Testis (tissue), 2 donors: ENCODE data around the gene UBE2QL1.

ENCODE experiments used
- POLR2A ChIP-seq: fragments of 450-650 bp; IDR thresholded peaks from one replicate; pipeline ENCODE4 v1.6.1; 2017; ENCODE audit warnings: antibody characterized with exemption, mild to moderate bottlenecking, moderate library complexity
- TF ChIP-seq, protein P1 (sequence below), 3 experiments: fragments of 450-650 bp in 2 of 3; fragments of 200-600 bp in 1 of 3; sonication (generic) in 1 of 3; IDR thresholded peaks; one replicate each; pipeline ENCODE4 v1.5.1; 2016 to 2019; ENCODE audit warnings: antibody characterized with exemption in 3 of 3, mild to moderate bottlenecking in 2 of 3, moderate library complexity in 1 of 3

DNA sequence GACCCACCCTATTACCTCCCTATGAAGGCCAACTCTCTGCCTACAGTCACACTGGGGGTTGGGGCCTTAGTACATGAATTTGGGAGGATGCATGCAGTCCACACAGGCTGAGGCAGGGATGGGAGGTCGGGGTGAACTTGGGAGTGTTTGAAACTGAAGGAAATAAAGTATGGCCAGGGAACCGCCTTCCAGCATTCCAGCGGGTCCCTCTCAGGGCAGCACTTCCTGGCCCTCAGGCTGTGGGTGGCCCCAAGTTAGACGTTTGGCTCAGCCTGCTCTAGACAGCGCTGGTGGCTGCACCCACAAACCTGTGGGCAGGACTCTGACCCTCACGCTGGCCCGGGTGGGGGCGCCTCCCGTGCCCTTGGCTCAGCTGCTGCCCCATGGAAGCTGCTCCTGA lies 74.3 kb downstream of the UBE2QL1 start:
- TF ChIP-seq, protein P1, sequence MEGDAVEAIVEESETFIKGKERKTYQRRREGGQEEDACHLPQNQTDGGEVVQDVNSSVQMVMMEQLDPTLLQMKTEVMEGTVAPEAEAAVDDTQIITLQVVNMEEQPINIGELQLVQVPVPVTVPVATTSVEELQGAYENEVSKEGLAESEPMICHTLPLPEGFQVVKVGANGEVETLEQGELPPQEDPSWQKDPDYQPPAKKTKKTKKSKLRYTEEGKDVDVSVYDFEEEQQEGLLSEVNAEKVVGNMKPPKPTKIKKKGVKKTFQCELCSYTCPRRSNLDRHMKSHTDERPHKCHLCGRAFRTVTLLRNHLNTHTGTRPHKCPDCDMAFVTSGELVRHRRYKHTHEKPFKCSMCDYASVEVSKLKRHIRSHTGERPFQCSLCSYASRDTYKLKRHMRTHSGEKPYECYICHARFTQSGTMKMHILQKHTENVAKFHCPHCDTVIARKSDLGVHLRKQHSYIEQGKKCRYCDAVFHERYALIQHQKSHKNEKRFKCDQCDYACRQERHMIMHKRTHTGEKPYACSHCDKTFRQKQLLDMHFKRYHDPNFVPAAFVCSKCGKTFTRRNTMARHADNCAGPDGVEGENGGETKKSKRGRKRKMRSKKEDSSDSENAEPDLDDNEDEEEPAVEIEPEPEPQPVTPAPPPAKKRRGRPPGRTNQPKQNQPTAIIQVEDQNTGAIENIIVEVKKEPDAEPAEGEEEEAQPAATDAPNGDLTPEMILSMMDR (IDR thresholded peaks at IDR 0.05): no peak
- no peak for TF ChIP-seq POLR2A
